ENCODE results near the gene TAL1.
"Not testable (repeated sequence)": the region's sequence is repeated elsewhere in the genome, so short reads cannot be mapped to it uniquely, and the experiment has no call there.

TAL1 gene

GRCh38 chr1:47232187-47232874, at the start of gene TAL1:
TAL1 (minus strand) TSS chr1:47232225; CDS start chr1:47225888, 6,337 bp downstream.
- DNase-seq (ENCODE audit: low spot score): no peak

- no peak for DNase-seq (ENCODE audit: low spot score)
Observed at GRCh38 chr1:47280142-47280541, 48.1 kb upstream of the TAL1 start.

GRCh38 chr1:47276850-47277249, 44.8 kb upstream of the TAL1 start:
- no peak for DNase-seq (ENCODE audit: low spot score)

GRCh38 chr1:47275811-47276210, 43.8 kb upstream of the TAL1 start:
- DNase-seq (ENCODE audit: low spot score): not testable (repeated sequence)

GRCh38 chr1:47265529-47265928, 33.5 kb upstream of the TAL1 start:
- not testable (repeated sequence) for DNase-seq (ENCODE audit: low spot score)

- peak; percentile 40 for DNase-seq (ENCODE audit: low spot score)
Observed at GRCh38 chr1:47262787-47263413, 30.9 kb upstream of the TAL1 start.

- no peak for DNase-seq (ENCODE audit: low spot score)
Observed at GRCh38 chr1:47257224-47257623, 25.2 kb upstream of the TAL1 start.

- DNase-seq (ENCODE audit: low spot score): no peak
Observed at GRCh38 chr1:47252795-47253194, 20.8 kb upstream of the TAL1 start.

- DNase-seq (ENCODE audit: low spot score): no peak
Observed at GRCh38 chr1:47252369-47252768, 20.3 kb upstream of the TAL1 start.

- no peak for DNase-seq (ENCODE audit: low spot score)
Observed at GRCh38 chr1:47249755-47250154, 17.7 kb upstream of the TAL1 start.

GRCh38 chr1:47244339-47244862, 12.4 kb upstream of the TAL1 start:
- DNase-seq (ENCODE audit: low spot score): no peak

GRCh38 chr1:47243910-47244309, 11.9 kb upstream of the TAL1 start:
- no peak for DNase-seq (ENCODE audit: low spot score)

- no peak for DNase-seq (ENCODE audit: low spot score)
Observed at GRCh38 chr1:47241114-47242113, 9.4 kb upstream of the TAL1 start.

- DNase-seq (ENCODE audit: low spot score): no peak
Observed at GRCh38 chr1:47238935-47239592, 7.0 kb upstream of the TAL1 start.

- no peak for DNase-seq (ENCODE audit: low spot score)
Observed at GRCh38 chr1:47235806-47236205, 3.8 kb upstream of the TAL1 start.

- no peak for DNase-seq (ENCODE audit: low spot score)
Observed at GRCh38 chr1:47235241-47235681, 3.2 kb upstream of the TAL1 start.

GRCh38 chr1:47233186-47233585, 1.2 kb upstream of the TAL1 start:
- DNase-seq (ENCODE audit: low spot score): no peak

GRCh38 chr1:47231301-47232186, 481 bp downstream of the TAL1 start:
- peak; percentile 20 for DNase-seq (ENCODE audit: low spot score)

GRCh38 chr1:47230692-47231300, 1.2 kb downstream of the TAL1 start:
- DNase-seq (ENCODE audit: low spot score): no peak
